Smooth muscle cell of trachea (primary cell): Measurements from ENCODE around the gene OR4E2. TPM values are rescaled to one million over a fixed set of nuclear protein-coding genes. Genes with fewer than 3 reads are reported as not detected.

Experiments used
- total RNA-seq: library from RNA; depleted of rRNA; stranded (reverse); fragments of >200 nt; gene quantifications from 2 replicates; pipeline ENCODE4 v1.2.1, GENCODE V29; 2014

Gene OR4E2
- total RNA-seq: not detected in 2 replicates

DNA sequence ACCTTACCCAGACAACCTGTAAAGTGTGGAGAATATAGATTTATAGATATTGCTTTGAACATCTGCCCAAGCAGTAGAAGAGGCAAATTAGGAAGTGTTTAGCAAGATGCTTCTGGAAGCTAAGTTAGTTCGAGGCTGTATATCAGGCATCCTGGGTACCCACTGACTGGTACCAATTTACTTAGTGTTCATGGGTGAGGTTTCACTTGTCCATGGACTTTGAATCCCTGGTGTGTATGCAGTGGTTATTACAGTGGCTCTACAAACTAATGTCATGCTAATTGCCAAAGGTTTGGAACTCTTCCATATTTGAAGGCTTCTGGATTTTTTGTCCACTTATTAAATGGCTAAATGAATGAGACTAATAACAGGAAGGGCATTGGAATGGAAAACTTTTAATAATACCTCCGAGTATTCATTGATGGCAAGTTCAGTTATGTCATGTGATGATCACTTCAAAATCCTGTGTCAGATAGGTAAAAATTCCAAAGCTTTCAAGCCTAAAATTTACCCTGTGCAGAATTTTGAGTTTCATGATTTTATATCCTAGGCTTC lies at the start of gene OR4E2:
Gene OR4E2 (plus strand): TSS at position 505 of the 555 bp plus-strand sequence. CDS start 11,248 bp downstream, outside the sequence.

DNA sequence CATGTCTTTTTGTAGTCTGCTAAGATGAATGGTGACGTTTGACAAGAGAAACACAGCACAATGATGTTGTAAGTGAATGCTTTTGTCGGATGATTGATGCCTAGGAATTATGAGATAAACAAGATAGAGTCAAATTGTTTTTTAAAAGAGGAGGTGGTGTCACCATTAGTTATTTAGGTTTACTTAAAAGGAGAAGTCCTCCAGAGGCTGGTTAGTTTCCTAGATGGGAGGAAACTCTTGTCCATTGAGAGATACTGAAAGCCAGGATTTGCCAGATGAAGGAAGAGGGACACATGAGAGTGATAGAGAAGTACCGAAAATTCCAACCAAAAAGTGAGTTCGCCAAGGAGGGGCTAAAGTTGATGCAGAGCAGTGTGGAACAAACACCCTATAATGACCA lies 18.8 kb upstream of the OR4E2 start, which contains the start of gene OR10G2:
Gene OR10G2 (minus strand): TSS at position 101 of the 400 bp plus-strand sequence. CDS start 98 bp downstream, at position 3.

GRCh38 chr14:21673718-21674117 lies 20.1 kb downstream of the OR4E2 start, which contains the start of gene OR4E1:
OR4E1 (minus strand) TSS chr14:21673818; CDS start chr14:21670935, 2,883 bp downstream.

Other genes with a start within 250 kb of the OR4E2 start
- 57.4 and 64.6 TPM in 2 replicates for gene CHD8, start 197.7 kb upstream of the OR4E2 start, total RNA-seq
- 25.1 and 26.9 TPM in 2 replicates for gene RAB2B, start 176.9 kb upstream of the OR4E2 start, total RNA-seq
- gene TOX4, start 176.6 kb upstream of the OR4E2 start, total RNA-seq: 33.7 and 47.6 TPM in 2 replicates
- gene METTL3, start 142.5 kb upstream of the OR4E2 start, total RNA-seq: 57.6 and 60.4 TPM in 2 replicates
- gene SALL2, start 127.5 kb upstream of the OR4E2 start, total RNA-seq: 4.2 and 6.0 TPM in 2 replicates
- not detected in 2 replicates for gene OR10G3, start 73.8 kb upstream of the OR4E2 start, total RNA-seq
- not detected in 2 replicates for gene OR10G2, start 18.9 kb upstream of the OR4E2 start, total RNA-seq
- not detected in 2 replicates for gene OR4E1, start 20.0 kb downstream of the OR4E2 start, total RNA-seq